Astrocyte (in vitro differentiated cells and primary cell): ENCODE measurements around the gene RETREG3. TPM values are rescaled to one million over a fixed set of nuclear protein-coding genes. Genes with fewer than 3 reads are reported as not detected.
A peak's percentile ranks its signal among the peaks of the same experiment; 100 is the strongest.
"Not testable (repeated sequence)": the region's sequence is repeated elsewhere in the genome, so short reads cannot be mapped to it uniquely, and the experiment has no call there.

Source experiments
- DNase-seq: peaks from one replicate; pipeline ENCODE4 v3.0.0-alpha.2; 2010; ENCODE audit warnings: low read depth
- FAIRE-seq: peaks from 2 replicates; lab custom pipeline; 2011; peaks lifted over from hg19 to GRCh38; lab: Jason Lieb, UNC
- H2AFZ ChIP-seq: 2 replicates; pipeline ENCODE4 v1.6.0; 2012; ENCODE audit warnings: low read depth, low read length, inconsistent platforms
- H3K27ac ChIP-seq: 2 replicates; pipeline ENCODE4 v1.5.1; 2011; ENCODE audit warnings: low read depth, low read length, inconsistent platforms
- H3K27me3 ChIP-seq: 2 replicates; pipeline ENCODE4 v1.6.0; 2011; ENCODE audit warnings: low read length, inconsistent platforms; ENCODE audit not compliant: insufficient read depth
- H3K36me3 ChIP-seq: 2 replicates; pipeline ENCODE4 v1.5.1; 2011; ENCODE audit warnings: low read length, inconsistent platforms; ENCODE audit not compliant: insufficient read depth
- H3K4me1 ChIP-seq: 2 replicates; pipeline ENCODE4 v1.5.1; 2011; ENCODE audit warnings: low read length, inconsistent platforms; ENCODE audit not compliant: insufficient read depth
- H3K4me2 ChIP-seq: 2 replicates; pipeline ENCODE4 v1.6.0; 2012; ENCODE audit warnings: low read length, inconsistent platforms
- H3K4me3 ChIP-seq: 2 replicates; pipeline ENCODE4 v1.5.1; 2011; ENCODE audit warnings: low read depth, mild to moderate bottlenecking, low read length, inconsistent platforms; ENCODE audit not compliant: insufficient read depth
- H3K79me2 ChIP-seq: 2 replicates; pipeline ENCODE4 v1.6.0; 2012; ENCODE audit warnings: mild to moderate bottlenecking, low read length, inconsistent platforms; ENCODE audit not compliant: insufficient read depth
- H3K9ac ChIP-seq: 2 replicates; pipeline ENCODE4 v1.6.0; 2012; ENCODE audit warnings: mild to moderate bottlenecking, low read length, inconsistent platforms
- H3K9me3 ChIP-seq: 2 replicates; pipeline ENCODE4 v1.5.1; 2012; ENCODE audit warnings: low read depth, mild to moderate bottlenecking, low read length, inconsistent platforms; ENCODE audit not compliant: insufficient read depth
- H4K20me1 ChIP-seq: 2 replicates; pipeline ENCODE4 v1.6.0; 2012; ENCODE audit warnings: low read length, inconsistent platforms; ENCODE audit not compliant: insufficient read depth
- H3K27ac Mint-ChIP-seq: one replicate; pipeline ENCODE4 v1.8.0; 2021; ENCODE audit warnings: mild to moderate bottlenecking, mixed read lengths; ENCODE audit not compliant: unreplicated experiment
- H3K27me3 Mint-ChIP-seq: one replicate; pipeline ENCODE4 v1.8.0; 2021; ENCODE audit warnings: low read depth, mixed read lengths; ENCODE audit not compliant: unreplicated experiment
- H3K36me3 Mint-ChIP-seq: one replicate; pipeline ENCODE4 v1.8.0; 2021; ENCODE audit warnings: low read depth, mixed read lengths; ENCODE audit not compliant: unreplicated experiment
- H3K4me1 Mint-ChIP-seq: one replicate; pipeline ENCODE4 v1.8.0; 2021; ENCODE audit warnings: low read depth, mixed read lengths; ENCODE audit not compliant: unreplicated experiment
- H3K4me3 Mint-ChIP-seq: one replicate; pipeline ENCODE4 v1.8.0; 2021; ENCODE audit warnings: mild to moderate bottlenecking, moderate library complexity, mixed read lengths; ENCODE audit not compliant: unreplicated experiment
- H3K9me3 Mint-ChIP-seq: one replicate; pipeline ENCODE4 v1.8.0; 2021; ENCODE audit warnings: mild to moderate bottlenecking, mixed read lengths; ENCODE audit not compliant: unreplicated experiment
- CTCF ChIP-seq: IDR thresholded peaks from 2 replicates; pipeline ENCODE4 v1.5.1; 2011; ENCODE audit warnings: low read depth, mild to moderate bottlenecking, inconsistent platforms, low read length, moderate library complexity; ENCODE audit not compliant: insufficient read depth
- EZH2 ChIP-seq: IDR thresholded peaks from 2 replicates; pipeline ENCODE4 v1.6.1; 2012; ENCODE audit warnings: mild to moderate bottlenecking, low read length, inconsistent platforms; ENCODE audit not compliant: insufficient read depth
- total RNA-seq: library from RNA; stranded (reverse); gene quantifications from 2 replicates; pipeline ENCODE4 v1.2.1, GENCODE V29; 2021

Gene RETREG3
- total RNA-seq, 1 donor from 2014 or later: 54.3 TPM

- H3K36me3 Mint-ChIP-seq: no peaks in the 10 kb centered on the region
- no peak overlapping the region for H3K4me3 Mint-ChIP-seq
- FAIRE-seq: no peak
These were observed 14.8 kb upstream of the RETREG3 start for GRCh38 chr17:42623732-42624596.

GRCh38 chr17:42623271-42623670, 14.1 kb upstream of the RETREG3 start:
- H3K79me2 ChIP-seq: no peaks in the 10 kb centered on the region
- no peaks in the 10 kb centered on the region for H4K20me1 ChIP-seq
- H2AFZ ChIP-seq: no peak overlapping the region
- no peaks in the 10 kb centered on the region for H3K4me1 ChIP-seq
- Mint-ChIP-seq H3K27ac (no peak overlapping the region), H3K4me1 (no peaks in the 10 kb centered on the region), H3K27me3 (peaks cover 9% of the 10 kb centered on the region), H3K4me3 (no peak overlapping the region), H3K36me3 (no peaks in the 10 kb centered on the region), H3K9me3 (no peaks in the 10 kb centered on the region)
- no peak for DNase-seq
- FAIRE-seq: no peak
- H3K27me3 ChIP-seq: no peaks in the 10 kb centered on the region
- H3K9me3 ChIP-seq: no peaks in the 10 kb centered on the region
- no peaks in the 10 kb centered on the region for H3K36me3 ChIP-seq
- TF ChIP-seq CTCF: no peak
- TF ChIP-seq EZH2: no peak
- no peak overlapping the region for H3K4me3 ChIP-seq
- no peak overlapping the region for H3K4me2 ChIP-seq
- H3K9ac ChIP-seq: no peak overlapping the region
- H3K27ac ChIP-seq: no peak overlapping the region

More at GRCh38 chr17:42623732-42624596, 14.8 kb upstream of the RETREG3 start:
- no peak overlapping the region for H3K4me3 ChIP-seq
- Mint-ChIP-seq H3K27me3 (peaks cover 9% of the 10 kb centered on the region), H3K9me3 (no peaks in the 10 kb centered on the region), H3K27ac (no peak overlapping the region), H3K4me1 (no peaks in the 10 kb centered on the region)
- H3K9me3 ChIP-seq: no peaks in the 10 kb centered on the region
- no peak overlapping the region for H3K9ac ChIP-seq
- DNase-seq: peak; percentile 79
- no peaks in the 10 kb centered on the region for H3K79me2 ChIP-seq
- H3K27me3 ChIP-seq: no peaks in the 10 kb centered on the region
- no peaks in the 10 kb centered on the region for H4K20me1 ChIP-seq
- H3K4me2 ChIP-seq: no peak overlapping the region
- H3K36me3 ChIP-seq: no peaks in the 10 kb centered on the region
- no peak for TF ChIP-seq EZH2
- no peak for TF ChIP-seq CTCF
- H2AFZ ChIP-seq: no peak overlapping the region
- no peaks in the 10 kb centered on the region for H3K4me1 ChIP-seq
- no peak overlapping the region for H3K27ac ChIP-seq

GRCh38 chr17:42621987-42622386, 12.8 kb upstream of the RETREG3 start:
- not testable (repeated sequence) for H2AFZ ChIP-seq, H4K20me1 ChIP-seq, H3K4me1 Mint-ChIP-seq, H3K9me3 ChIP-seq, H3K9ac ChIP-seq, H3K4me2 ChIP-seq, H3K4me3 ChIP-seq, H3K79me2 ChIP-seq, H3K27me3 Mint-ChIP-seq, H3K36me3 ChIP-seq, H3K4me1 ChIP-seq, H3K36me3 Mint-ChIP-seq, H3K27ac Mint-ChIP-seq, H3K4me3 Mint-ChIP-seq, H3K9me3 Mint-ChIP-seq, H3K27me3 ChIP-seq, DNase-seq, FAIRE-seq, H3K27ac ChIP-seq
